Islet of Langerhans (tissue), 1 donor: ENCODE results near the gene NPPA.
"Not testable (repeated sequence)": the region's sequence is repeated elsewhere in the genome, so short reads cannot be mapped to it uniquely, and the experiment has no call there.

Source experiments
- FAIRE-seq: peaks from one replicate; lab custom pipeline; 2011; peaks lifted over from hg19 to GRCh38; lab: Jason Lieb, UNC

The NPPA gene

DNA sequence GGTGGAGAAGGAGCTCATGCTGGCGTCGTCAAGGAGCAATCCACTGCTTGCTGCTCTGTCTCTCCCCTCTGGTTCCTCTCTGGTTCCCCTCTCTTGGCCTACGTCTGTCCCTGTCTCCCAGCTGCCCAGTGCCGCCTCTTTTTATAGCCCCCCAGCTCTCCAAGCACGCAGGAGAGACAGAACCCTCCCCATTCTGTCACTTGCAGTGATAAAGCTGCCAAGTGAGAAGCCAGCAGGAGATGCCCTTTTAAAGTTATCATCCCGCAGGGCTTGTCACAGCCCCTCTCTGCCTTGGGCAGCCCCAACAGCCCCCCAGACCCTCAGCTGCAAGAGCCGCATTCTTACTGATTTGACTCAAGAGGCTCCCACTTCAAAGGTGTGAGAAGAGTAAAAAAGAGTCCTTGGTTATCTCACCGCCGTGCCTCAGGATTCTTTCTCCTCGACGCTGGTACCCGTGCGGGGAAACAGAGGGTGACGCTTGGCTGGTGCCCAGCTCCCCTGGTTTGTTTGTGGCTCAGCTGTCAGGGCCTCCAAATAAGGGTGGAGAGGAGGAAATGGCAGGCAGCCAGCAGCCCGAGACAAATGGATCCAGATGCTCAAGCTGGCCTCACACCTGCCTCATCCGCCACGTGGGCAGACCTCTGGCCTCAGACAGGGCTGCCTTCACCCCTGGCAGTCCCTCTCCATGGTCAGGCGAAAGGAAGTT, at the start of gene NPPA:
NPPA (minus strand) TSS at position 117 of the 706 bp plus-strand sequence; CDS start at position 18, 99 bp downstream.
- no peak for FAIRE-seq

DNA sequence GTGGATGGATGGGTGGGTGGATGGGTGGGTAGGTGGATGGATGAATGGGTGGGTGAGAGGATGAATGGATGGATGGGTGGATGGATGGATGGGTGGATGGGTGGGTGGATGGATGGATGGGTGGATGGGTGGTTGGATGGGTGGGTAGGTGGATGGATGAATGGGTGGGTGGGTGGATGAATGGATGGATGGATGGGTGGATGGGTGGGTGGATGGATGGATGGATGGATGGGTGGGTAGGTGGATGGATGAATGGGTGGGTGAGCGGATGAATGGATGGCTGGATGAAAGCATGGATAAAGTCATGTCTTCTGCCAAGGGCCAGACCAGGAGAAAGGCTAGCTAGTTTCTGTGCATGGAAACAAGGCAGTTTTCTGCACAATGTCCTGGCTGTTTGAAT, 46.9 kb upstream of the NPPA start:
- not testable (repeated sequence) for FAIRE-seq

DNA sequence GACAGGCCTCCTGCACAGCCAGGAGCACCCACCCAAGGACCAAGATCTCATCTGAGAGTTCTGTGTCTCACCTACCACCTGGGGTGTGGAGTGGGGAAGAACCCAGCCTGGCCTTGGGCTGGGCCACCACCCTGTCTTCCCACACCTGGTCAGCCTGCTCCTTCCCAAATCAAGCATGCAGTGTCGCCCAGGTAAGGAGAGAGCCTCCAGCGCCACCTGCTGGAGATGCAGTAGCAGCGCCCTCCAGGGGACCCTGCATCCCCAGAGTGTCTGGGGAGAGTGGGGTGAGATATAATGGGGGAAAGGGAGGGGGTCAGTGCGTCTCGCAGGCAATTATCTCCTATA, 46.3 kb upstream of the NPPA start:
- no peak for FAIRE-seq

DNA sequence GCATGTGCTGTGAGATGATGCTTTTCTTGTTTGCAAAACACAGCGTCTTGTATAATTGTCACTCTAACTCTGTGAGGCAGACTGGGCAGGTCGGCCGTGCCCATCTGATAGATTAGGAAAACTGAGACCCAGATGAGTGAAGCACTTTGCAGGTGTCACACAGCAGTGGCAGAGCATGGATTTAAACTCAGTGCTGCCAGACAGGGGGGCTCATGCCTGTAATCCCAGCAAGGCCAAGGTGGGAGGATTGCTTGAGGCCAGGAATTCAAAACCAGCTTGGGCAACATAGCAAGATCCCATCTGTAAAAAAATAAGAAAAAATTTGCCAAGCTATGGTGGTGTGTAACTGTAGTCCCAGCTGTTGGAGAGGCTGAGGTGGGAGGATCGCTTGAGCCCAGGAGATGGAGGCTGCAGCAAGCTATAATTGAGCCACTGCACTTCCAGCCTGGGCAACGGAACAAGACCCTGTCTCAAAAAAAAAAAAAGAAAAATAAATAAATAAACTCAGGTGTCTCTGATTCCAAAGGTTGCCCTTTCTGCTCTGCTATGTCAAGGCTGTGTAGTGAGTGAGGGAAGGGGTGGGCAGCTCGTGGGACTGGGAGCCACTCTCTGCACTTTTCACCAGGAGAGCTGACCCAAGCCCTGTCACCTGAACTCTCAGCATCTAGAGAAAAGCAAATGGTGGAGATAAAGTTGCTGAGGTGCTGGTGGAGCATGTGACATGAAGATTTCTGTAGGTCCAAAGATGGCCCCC, 44.0 kb upstream of the NPPA start:
- FAIRE-seq: no peak

DNA sequence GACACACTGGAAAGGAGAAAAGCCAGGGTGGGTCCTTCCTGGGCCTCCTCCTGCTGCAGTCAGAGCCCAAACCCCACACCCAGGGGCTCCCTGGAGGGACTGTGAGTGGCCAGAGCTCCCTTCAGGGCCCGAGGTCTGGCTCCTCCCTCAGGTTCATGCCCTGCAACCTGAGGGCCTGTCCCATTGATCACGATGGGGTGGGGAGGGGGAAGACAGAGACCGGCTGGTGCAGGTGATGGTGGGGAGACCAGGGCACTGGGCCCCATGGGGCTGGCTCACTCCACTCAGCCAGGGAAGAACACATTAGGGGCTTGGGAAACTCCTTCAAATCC, 41.3 kb upstream of the NPPA start:
- no peak for FAIRE-seq

DNA sequence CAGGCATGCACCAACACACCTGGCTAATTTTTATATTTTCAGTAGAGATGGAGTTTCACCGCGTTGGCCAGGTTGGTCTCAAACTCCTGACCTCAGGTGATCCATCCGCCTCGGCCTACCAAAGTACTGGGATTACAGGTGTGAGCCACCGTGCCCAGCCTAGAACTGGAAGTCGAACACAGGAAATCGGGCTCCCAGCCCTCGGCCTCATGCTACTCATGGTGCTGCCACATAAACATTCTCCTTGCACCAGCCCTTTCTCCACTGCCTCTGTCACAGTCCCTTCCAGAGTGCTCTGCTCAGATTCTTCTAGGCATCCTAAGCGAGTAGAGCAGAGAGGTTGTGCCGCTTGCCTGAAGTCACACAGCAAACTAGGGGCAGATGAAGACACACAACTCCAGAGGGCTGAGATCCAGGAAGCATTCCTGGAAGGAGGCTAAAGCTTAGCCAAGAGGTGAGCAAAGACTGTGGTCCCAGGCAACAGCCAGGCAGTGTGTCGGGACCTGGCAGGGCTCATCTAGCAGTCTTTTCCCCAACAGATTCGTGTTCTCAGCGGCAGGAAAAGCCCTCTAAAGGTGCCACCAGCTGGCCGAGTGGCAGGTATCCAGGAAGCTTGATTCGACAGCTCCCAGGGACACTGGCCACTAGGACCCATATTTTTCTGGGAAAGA, 40.8 kb upstream of the NPPA start:
- no peak for FAIRE-seq

DNA sequence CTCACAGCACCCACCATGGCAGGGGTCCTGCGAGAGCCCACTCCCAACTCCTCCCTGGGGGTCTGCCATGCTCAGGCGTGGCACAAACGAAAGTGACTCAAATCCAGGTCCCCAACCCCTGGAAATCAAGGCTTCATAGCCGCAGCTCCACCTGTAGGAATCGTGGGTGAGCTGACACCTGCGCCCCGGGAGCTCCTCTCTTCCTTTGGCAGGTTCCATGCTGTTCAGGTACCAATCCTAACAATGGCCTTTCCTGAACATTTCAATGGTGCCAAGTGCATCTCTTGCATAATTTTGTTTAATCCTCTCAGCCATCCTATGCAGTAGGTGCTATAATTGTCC, 40.1 kb upstream of the NPPA start:
- no peak for FAIRE-seq

DNA sequence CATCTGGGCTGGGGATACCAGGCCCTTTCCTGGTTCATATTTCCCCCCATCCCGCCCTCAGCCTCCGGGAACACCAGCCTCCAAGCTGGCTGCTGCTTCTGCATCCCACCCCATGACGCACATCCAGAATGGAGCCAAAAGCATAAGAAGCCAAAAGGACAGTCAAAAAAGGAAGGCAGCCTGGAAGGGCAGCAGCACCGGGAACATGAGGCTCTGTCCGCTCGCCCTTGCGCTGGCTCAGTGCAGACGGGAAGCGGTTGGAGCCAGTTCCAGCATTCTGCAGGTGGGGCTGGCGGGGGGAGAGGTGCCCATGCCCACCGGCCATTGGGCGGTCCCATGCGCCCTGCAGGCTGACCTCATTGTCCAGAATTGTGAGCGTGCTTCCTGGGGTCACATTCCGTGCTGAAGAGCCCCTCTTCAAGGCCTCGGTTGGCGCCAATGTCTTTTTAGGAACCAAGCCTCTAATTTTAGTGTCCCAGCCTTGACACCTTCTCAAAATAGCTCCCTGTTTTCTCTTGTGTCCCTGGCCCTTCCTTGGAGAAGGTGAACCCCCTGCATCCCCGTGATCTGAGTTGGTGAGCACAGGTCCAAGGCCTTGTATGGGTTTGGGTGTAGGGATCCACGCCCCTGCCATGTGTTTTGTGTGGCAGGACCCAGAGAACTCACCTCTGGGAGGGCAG, 39.5 kb upstream of the NPPA start:
- FAIRE-seq: no peak

DNA sequence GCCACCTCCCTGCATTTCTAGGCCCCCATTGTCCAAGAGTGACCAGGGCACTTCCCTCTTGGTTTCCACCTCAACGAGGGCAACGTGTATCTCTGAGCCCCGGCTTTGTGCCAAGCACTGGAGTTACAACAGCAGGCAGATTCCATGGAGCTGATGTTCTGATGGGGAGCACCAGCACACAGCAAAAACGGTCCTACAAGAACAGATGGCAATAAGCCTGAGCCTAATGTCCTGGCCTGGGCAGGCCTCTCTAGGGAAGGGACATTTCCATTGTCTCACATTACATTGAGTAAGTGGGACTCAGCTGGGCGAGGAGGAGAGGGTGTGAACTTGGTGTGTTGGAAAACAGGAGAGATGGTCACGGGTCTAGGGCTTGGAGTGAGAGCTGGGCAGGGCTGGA, 38.3 kb upstream of the NPPA start:
- FAIRE-seq: no peak

DNA sequence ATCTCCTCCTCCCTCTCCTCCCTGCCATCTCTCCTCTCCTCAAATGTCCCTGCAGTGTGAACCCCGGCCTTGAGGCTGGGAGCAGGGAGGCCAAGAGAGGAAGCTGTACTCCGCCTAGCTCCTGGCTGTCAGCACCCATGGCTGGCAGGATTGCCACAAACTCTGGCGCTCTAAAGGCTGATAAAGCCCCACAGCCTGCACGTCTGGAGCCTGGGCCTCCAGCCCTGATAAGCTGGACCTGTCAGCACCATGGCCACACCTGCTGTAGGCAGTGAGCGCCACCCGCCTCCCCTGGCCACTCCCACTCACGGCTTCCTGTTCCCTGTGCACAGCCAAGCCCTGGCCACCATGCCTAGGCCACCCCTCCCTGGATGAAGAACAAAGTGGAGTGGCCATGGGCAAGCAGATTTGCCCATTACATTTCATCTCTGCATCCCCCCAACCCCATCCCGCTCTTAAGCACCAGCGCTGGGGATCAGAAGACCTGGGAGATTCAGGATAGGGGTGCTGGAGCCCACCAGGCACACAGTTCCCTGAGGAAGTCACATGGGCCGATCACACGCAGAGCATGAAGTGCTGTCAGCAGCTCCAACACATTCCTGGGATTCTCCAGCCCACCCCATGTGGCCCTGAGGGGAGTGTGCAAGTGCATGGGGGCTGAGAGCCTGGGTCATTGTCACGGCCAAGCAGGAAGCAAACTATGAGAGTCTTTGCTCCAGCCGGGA, 35.4 kb upstream of the NPPA start:
- no peak for FAIRE-seq

DNA sequence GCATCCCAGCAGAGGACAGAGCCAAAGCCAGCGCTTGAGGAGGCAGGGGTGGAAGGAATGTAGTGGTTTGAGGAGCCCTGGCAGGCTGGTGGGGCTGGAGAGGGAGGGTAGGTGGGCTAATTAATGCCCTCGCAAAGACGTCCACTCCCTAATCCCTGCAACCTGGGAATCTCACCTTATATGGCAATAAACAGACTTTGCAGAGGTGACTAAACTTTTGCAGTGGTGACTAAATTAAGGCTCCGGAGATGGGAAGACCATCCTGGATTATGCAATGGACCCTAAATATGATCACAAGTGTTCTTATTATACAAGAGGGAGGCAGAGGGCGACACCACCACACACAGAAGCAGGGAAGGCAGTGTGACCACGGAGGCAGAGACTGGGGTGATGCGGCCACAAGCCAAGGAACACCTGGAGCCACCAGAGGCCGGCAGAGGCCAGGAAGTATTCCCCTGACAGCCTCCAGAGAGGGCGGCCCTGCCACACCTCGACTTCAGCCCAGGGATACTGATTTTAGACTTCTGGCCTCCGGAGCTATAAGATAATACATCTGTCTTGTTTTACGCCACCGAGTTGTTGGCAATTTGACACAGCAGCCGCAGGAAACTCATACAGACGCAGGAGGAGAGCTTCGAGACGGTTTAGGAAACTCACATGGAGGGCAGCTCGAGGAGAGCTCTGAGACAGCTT, 34.3 kb upstream of the NPPA start:
- no peak for FAIRE-seq

DNA sequence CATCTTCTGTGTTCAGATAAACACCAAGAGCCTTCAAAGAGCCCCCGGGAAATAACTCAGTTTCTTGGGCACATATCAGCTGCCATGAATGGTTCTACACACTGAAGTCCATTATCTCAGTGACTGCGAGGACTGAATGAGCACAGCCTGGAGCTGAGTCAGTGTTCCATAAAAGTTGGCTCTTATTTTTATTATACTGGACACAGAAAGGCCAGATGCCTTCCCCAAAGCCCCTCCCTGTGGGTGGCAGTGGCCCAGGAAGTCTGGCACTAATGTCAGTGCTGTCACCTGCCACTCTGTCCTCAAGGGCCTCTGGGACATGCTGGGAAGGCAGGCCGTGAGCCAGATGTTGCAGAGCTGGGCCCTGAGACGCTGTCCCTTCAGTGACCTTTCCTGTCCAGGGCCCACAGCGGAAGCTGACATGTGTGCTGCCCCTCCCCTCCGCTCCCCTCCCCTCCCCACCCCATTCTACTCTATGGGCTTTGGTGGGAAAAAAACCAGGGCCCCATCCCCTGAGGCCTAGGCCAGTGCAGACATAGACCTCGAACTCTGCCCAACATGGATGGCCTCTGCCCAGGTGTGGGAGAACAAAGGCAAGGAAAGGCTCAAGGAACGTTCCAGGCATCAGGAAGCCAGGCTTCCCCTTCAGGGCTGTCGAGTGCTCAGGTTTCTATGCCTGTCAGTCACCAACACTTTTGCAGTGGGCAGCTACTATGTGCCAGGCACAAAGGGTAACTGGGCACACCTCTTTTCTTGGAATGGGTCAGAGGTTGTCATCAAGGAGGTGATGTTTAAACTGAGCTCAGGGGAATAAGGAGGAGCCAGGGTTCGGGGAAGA, 33.5 kb upstream of the NPPA start:
- FAIRE-seq: no peak

DNA sequence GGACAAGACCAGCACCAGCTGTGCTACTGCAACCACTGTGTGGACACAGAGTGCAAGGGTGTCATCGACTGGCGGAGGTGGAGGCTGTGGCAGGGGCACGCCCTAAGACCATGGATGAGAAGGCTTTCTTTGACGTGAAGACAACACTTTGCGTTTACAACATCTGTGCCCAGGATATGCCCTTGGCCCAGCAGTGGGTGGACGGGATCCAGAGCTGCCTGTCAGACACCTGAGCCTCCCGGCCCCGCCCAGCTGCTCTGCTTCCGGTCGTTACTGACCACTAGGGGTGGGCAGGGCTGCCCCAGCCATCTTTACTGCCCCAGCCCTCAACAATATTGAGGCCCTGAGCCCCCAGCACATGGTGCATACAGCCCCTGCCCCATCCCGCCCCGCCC, 32.6 kb upstream of the NPPA start:
- FAIRE-seq: no peak

DNA sequence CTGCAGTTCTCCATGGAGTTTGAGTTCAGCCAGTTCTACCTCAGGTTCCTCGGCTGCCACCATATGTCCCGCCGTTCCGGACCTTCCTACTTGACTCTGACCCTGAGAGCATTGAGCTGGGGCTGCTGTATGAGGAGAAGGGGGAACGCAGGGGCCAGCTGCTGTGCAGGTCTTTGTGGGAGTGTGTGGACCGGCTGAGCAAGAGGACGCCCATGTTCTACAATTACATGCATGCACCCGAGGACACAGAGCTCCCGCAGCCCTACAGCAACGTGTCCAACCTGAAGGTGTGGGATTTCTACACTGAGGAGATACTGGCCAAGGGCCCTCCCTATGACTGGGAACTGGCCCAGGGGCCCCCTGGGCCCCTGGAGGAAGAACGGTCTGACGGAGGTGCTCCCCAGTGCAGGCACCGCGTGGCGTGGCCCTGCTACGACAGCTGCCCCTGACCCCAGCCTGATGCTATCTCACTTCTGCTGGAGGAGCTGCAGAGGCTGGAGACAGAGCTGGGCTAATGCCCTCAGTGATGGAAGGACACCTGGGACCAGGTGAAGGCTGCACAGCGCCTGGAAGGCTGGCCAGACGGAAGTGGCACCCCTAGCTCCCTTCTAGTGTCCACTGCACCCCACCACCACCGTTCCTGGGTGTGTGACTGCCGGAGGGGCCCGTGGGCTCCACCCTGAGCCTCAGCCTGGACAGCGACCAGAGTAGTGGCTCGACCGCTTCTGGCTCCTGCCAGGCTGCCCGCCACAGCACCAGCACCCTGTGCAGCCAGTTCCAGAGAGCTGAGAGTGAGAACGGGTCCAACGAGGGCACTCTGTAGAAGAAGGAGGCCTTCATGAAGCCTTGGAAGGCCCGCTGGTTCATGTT, 32.0 kb upstream of the NPPA start:
- FAIRE-seq: no peak

DNA sequence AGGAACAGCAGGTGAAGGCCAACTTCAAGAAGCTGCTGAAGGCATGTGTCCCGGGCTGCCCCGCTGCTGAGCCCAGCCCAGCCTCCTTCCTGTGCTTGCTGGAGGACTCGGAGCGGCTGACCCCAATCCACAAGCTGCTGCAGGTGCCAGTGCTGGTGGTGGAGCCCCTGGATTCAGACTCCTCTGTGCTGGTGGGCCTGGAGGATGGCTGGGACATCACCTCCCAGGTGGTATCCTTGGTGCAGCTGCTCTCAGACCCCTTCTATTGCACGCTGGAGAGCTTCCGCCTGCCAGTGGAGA, 31.3 kb upstream of the NPPA start:
- no peak for FAIRE-seq

DNA sequence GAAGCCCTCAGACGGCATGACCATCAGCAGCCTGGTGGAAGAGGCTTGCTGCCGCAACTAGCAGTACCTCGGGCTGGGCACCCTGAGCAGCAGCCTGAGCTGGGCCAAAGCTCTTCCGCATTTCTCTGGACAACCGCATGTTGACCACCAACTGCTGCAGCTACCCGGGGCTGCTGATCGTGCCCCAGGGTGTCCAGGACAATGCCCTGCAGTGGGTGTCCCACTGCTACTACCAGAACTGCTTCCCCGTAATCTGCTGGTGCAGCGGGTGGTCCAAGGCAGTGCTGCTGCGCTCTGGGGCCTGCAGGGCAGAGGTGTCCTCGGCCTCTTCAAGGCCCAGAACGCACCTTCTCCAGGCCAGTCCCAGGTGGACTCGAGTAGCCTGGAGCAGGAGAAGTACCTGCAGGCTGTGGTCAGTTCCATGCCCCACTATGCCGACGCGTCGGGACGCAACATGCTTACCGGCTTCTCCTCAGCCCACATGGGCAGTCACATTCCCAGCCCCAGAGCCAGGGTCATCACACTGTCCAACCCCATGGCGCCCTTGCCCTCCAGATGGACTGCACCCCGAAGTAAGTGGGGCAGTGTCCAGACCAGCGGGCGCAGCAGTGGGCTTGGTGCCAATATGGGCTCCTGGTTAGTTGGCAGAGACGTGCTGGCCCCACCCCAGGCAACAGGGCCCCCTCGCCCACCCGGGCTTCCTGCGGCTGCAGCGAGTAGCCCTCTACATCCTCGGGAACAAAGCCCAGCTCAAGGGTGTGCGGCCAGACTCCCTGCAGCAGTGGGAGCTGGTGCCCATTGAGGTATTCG, 30.7 kb upstream of the NPPA start:
- no peak for FAIRE-seq

DNA sequence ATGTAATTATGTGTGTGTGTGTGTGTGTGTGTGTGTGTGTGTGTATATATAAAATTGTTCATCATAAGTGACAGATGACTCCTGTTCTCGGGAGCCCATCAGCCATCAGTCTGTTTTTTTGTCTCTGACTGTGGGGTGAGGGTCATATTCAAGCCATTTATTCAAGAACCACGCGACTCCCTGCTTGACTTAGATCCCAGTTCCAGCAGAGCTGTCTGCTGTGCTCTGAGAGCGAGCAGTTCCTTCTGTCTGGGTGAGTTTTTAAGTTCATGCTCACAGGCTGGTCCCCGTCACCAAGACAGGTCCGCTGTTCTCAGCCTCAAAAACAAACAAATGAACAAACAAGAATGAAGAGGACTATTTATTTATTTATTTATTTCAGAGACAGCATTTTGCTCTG, 29.5 kb upstream of the NPPA start:
- no peak for FAIRE-seq

DNA sequence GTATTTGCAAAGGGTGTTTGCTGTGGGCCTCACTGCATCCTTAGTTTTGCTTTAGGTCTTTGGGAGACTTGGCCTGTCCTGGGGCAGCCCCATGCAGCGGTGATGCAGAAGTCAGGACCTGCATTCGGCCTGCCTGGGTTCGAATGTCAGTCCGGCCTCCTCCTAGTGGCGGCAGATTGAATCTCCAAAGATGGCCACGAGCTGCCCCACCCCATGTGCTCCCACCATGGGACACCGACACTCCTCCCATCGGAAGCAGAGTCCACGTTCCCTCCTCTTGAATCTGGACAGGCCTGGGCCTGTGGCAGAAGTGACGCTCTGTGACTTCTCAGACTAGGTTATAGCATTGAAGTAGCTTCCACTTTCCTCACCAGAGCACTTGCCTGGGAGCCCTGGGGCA, 27.5 kb upstream of the NPPA start:
- FAIRE-seq: no peak

DNA sequence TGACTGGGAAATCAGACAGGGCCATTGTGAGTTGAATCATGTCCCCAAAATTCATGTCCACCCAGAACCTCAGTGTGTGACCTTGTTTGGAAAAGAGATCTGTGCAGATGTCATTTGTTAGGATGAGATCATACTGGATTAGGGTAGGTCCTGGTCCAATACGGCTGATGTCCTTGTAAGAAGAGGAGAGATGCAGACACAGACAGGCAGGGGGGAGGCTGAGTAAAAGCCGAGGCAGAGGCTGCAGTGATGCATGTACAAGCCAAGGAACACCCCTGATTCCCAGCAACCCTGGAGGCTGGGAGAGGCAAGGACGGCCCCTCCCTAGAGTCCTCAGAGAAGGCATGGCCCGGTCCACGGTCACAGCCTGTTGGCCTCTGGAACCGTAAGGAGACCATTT, 27.0 kb upstream of the NPPA start:
- FAIRE-seq: no peak

DNA sequence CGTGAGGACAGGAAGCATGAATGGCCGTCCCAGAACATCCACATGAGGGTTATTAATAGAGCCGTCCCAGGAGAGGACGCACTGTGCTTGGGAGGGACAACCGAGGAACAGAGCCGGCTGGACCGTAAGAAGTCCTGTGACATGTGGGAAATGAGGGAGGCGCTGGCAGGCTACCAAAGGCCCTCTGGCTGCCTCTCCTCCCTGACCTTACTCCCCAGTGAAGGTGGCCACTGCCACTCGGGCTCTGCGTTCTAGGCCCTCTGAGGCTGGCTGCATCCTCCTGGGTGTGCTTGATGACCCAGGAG, 26.6 kb upstream of the NPPA start:
- no peak for FAIRE-seq
